B cell (primary cell): ENCODE results near the gene HDHD2. TPM values are rescaled to one million over a fixed set of nuclear protein-coding genes. Genes with fewer than 3 reads are reported as not detected.

Experiments used
- ATAC-seq: fragments of 200-7000 bp; cut with Tn5 transposase; one replicate; pipeline ENCODE4 v1.10.0; 2021; ENCODE audit warnings: low read depth, mild to moderate bottlenecking, moderate number of reproducible peaks, moderate library complexity
- CTCF ChIA-PET: fragments of 350-600 bp; sonication (Branson Sonifier 250); formaldehyde crosslinking; loops from one replicate; lab custom pipeline; 2021; ENCODE audit warnings: antibody characterized with exemption, inconsistent platforms; lab: Charles Lee
- POLR2A ChIA-PET: fragments of 350-600 bp; sonication (Branson Sonifier 250); formaldehyde crosslinking; loops from one replicate; lab custom pipeline; 2021; ENCODE audit warnings: antibody characterized with exemption; lab: Charles Lee
- DNase-seq: peaks from one replicate; pipeline ENCODE4 v3.0.0; 2013
- H2AFZ ChIP-seq: 2 replicates; pipeline ENCODE4 v1.6.1; 2012; ENCODE audit warnings: mild to moderate bottlenecking, low read depth, low read length; ENCODE audit not compliant: insufficient read depth, poor library complexity, severe bottlenecking
- H3K27ac ChIP-seq, 2 donors: 1 replicate in 1 of 2; 2 replicates in 1 of 2; pipeline ENCODE4 v1.5.1; 2012 to 2013; ENCODE audit warnings: low read length in 2 of 2, mild to moderate bottlenecking in 2 of 2, moderate library complexity in 1 of 2
- H3K27me3 ChIP-seq, 4 experiments: fragments of 200-600 bp in 1 of 4; sonication (generic) in 1 of 4; replicated peaks in 1 of 4; 1 replicate in 2 of 4; 2 replicates in 2 of 4; pipeline versions ENCODE4 v1.6.1 to v1.7.0; 2013 to 2016; ENCODE audit warnings: low read length in 3 of 4, mild to moderate bottlenecking in 2 of 4, mixed read lengths in 1 of 4, moderate library complexity in 1 of 4; ENCODE audit not compliant: insufficient read depth in 4 of 4, control insufficient read depth in 3 of 4; ENCODE audit errors: control extremely low read depth in 1 of 4
- H3K36me3 ChIP-seq, 2 experiments: replicated peaks in 1 of 2; 1 replicate in 1 of 2; 2 replicates in 1 of 2; pipeline versions ENCODE4 v1.6.1 to v1.7.1; 2013; ENCODE audit warnings: low read length in 1 of 2; ENCODE audit not compliant: insufficient read depth in 2 of 2, control insufficient read depth in 1 of 2; ENCODE audit errors: control extremely low read depth in 1 of 2, extremely low read depth in 1 of 2
- H3K4me1 ChIP-seq, 2 donors: fragments of 200-600 bp in 1 of 2; sonication (generic) in 1 of 2; 1 replicate in 1 of 2; 2 replicates in 1 of 2; pipeline versions ENCODE4 v1.5.1 to v1.6.1; 2013 to 2017; ENCODE audit warnings: low read length in 2 of 2; ENCODE audit not compliant: control insufficient read depth in 2 of 2, insufficient read depth in 2 of 2
- H3K4me2 ChIP-seq: replicated peaks from 2 replicates; pipeline ENCODE3; 2012; ENCODE audit warnings: mild to moderate bottlenecking, low read depth, low read length; ENCODE audit not compliant: poor library complexity, severe bottlenecking
- H3K4me3 ChIP-seq, 5 experiments: fragments of 200-600 bp in 1 of 5; sonication (generic) in 1 of 5; 1 replicate in 3 of 5; 2 replicates in 2 of 5; pipeline versions ENCODE4 v1.5.1 to v1.7.0; 2011 to 2016; ENCODE audit warnings: low read length in 4 of 5, mild to moderate bottlenecking in 4 of 5, low read depth in 2 of 5, control low read depth in 1 of 5, moderate library complexity in 1 of 5; ENCODE audit not compliant: insufficient read depth in 1 of 5; ENCODE audit errors: control extremely low read depth in 1 of 5, extremely low read depth in 1 of 5
- H3K79me2 ChIP-seq: fragments of 200-600 bp; sonication (generic); one replicate; pipeline ENCODE4 v1.6.0; 2016; ENCODE audit warnings: low read length; ENCODE audit not compliant: control insufficient read depth, insufficient read depth
- H3K9ac ChIP-seq: fragments of 200-600 bp; sonication (generic); 2 replicates; pipeline ENCODE4 v1.6.1; 2017; ENCODE audit warnings: mild to moderate bottlenecking, low read length, moderate library complexity
- H3K9me3 ChIP-seq, 3 donors: one replicate each; pipeline versions ENCODE4 v1.6.1 to v1.7.1; 2013; ENCODE audit warnings: low read length in 2 of 3; ENCODE audit not compliant: control insufficient read depth in 2 of 3, insufficient read depth in 1 of 3; ENCODE audit errors: control extremely low read depth in 1 of 3
- H4K20me1 ChIP-seq: 2 replicates; pipeline ENCODE4 v1.6.0; 2012; ENCODE audit warnings: mild to moderate bottlenecking, low read length; ENCODE audit not compliant: insufficient read depth, control insufficient read depth, poor library complexity, severe bottlenecking
- H3K27ac Mint-ChIP-seq: one replicate; pipeline ENCODE4 v1.8.0; 2021; ENCODE audit warnings: mixed read lengths
- H3K27me3 Mint-ChIP-seq: one replicate; pipeline ENCODE4 v1.8.0; 2021; ENCODE audit warnings: mixed read lengths
- H3K4me1 Mint-ChIP-seq: one replicate; pipeline ENCODE4 v1.8.0; 2021; ENCODE audit warnings: mixed read lengths
- H3K4me3 Mint-ChIP-seq: one replicate; pipeline ENCODE4 v1.8.0; 2021; ENCODE audit warnings: mixed read lengths
- H3K9me3 Mint-ChIP-seq: one replicate; pipeline ENCODE4 v1.8.0; 2022; ENCODE audit warnings: mixed read lengths; ENCODE audit not compliant: insufficient read depth
- EZH2 ChIP-seq: IDR thresholded peaks from 2 replicates; pipeline ENCODE4 v1.6.1; 2012; ENCODE audit warnings: borderline replicate concordance, low read depth, mild to moderate bottlenecking, moderate library complexity, low read length; ENCODE audit not compliant: insufficient read depth, poor library complexity, severe bottlenecking
- WGBS: methylation state at CpG from one replicate; pipeline ENCODE4 v1.1.5; 2013; ENCODE audit warnings: missing lambda C conversion rate; ENCODE audit not compliant: insufficient coverage; 5-methylcytosine and 5-hydroxymethylcytosine counted together
- intact Hi-C: fragments of 100-400 bp; cut with micrococcal nuclease; formaldehyde crosslinking; loops from one replicate; pipeline ENCODE4 v1.10.0; 2022
- polyA plus RNA-seq: library from polyadenylated mRNA; depleted of rRNA; stranded (reverse); fragments of >200 nt; gene quantifications from 2 replicates; pipeline ENCODE4 v1.2.3, GENCODE V29; 2012
- total RNA-seq, 2 donors: library from RNA; stranded (reverse); fragments of 120-200 nt in 1 of 2; gene quantifications; 1 replicate in 1 of 2; 2 replicates in 1 of 2; pipeline versions ENCODE4 v1.2.3 to v1.2.4, GENCODE V29; 2013 to 2022
- TF ChIP-seq, protein P1 (sequence below): fragments of 200-600 bp; IDR thresholded peaks from one replicate; pipeline ENCODE4 v1.8.0; 2022; ENCODE audit warnings: antibody characterized with exemption, mild to moderate bottlenecking

HDHD2 gene
- total and polyA plus RNA-seq, 2 donors (not counting 1 experiment from before 2014, with no cell fraction given), result 7.3 to 45.5 TPM

GRCh38 chr18:47109720-47110119 is 40.6 kb downstream of the HDHD2 start:
- Histone ChIP-seq H3K79me2 (no peaks in the 10 kb centered on the region), H3K27ac (no peak overlapping the region), H3K4me2 (no peak overlapping the region), H3K9ac (no peak overlapping the region), H3K9me3 (no peaks in the 10 kb centered on the region), H3K4me1 (no peaks in the 10 kb centered on the region), H2AFZ (no peak overlapping the region), H3K27me3 (no peaks in the 10 kb centered on the region), H3K36me3 (peaks cover 11 to 64% of the 10 kb centered on the region in 2 experiments), H4K20me1 (no peaks in the 10 kb centered on the region), H3K4me3 (no peak overlapping the region)
- Mint-ChIP-seq H3K9me3 (no peaks in the 10 kb centered on the region), H3K4me3 (no peak overlapping the region), H3K4me1 (no peaks in the 10 kb centered on the region), H3K27me3 (no peaks in the 10 kb centered on the region), H3K27ac (no peak overlapping the region)
- POLR2A ChIA-PET, result no interaction called here
- CTCF ChIA-PET, result no interaction called here
- WGBS, result no CpG with 5 or more reads among the region's 1 CpG
- no peak for ATAC-seq
- intact Hi-C loops, result no loop called here
- TF ChIP-seq, protein P1, sequence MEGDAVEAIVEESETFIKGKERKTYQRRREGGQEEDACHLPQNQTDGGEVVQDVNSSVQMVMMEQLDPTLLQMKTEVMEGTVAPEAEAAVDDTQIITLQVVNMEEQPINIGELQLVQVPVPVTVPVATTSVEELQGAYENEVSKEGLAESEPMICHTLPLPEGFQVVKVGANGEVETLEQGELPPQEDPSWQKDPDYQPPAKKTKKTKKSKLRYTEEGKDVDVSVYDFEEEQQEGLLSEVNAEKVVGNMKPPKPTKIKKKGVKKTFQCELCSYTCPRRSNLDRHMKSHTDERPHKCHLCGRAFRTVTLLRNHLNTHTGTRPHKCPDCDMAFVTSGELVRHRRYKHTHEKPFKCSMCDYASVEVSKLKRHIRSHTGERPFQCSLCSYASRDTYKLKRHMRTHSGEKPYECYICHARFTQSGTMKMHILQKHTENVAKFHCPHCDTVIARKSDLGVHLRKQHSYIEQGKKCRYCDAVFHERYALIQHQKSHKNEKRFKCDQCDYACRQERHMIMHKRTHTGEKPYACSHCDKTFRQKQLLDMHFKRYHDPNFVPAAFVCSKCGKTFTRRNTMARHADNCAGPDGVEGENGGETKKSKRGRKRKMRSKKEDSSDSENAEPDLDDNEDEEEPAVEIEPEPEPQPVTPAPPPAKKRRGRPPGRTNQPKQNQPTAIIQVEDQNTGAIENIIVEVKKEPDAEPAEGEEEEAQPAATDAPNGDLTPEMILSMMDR, result no peak
- TF ChIP-seq EZH2, result no peak
- no peak for DNase-seq

DNA sequence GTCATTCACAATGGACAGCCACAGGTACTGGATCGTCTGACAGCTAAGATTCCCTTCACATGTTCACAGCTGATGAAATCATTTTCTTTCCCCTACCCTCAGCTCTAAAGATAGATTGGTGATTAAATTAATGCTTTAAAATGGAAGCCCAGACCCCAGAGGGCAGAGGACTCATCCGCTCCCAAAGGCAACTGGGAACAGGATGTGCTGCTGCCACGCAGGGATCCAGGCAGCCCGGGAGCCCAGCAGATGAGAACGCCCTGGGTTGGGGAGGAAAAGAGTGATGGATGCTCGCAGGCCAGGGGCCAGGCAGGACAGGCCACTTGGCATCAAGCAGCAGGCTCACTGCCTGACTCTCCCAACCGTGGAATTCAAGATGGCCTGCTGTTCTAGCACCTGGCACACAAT is 41.3 kb downstream of the HDHD2 start:
- H3K27me3 Mint-ChIP-seq, result no peaks in the 10 kb centered on the region
- Histone ChIP-seq H2AFZ (no peak overlapping the region), H3K27ac (no peak overlapping the region), H3K4me2 (no peak overlapping the region), H3K4me3 (no peak overlapping the region), H3K4me1 (no peaks in the 10 kb centered on the region), H3K9me3 (no peaks in the 10 kb centered on the region), H3K36me3 (peaks cover 12 to 60% of the 10 kb centered on the region in 2 experiments), H3K79me2 (no peaks in the 10 kb centered on the region), H3K9ac (no peak overlapping the region), H3K27me3 (no peaks in the 10 kb centered on the region), H4K20me1 (no peaks in the 10 kb centered on the region)
- intact Hi-C loops, result no loop called here
- no peaks in the 10 kb centered on the region for H3K9me3 Mint-ChIP-seq
- WGBS, result 98% methylated on average over 5 of the region's 7 CpGs
- POLR2A ChIA-PET, result no interaction called here
- CTCF ChIA-PET, result no interaction called here
- ATAC-seq (no peak), DNase-seq (no peak)
- H3K27ac Mint-ChIP-seq, result no peak overlapping the region
- H3K4me3 Mint-ChIP-seq, result no peak overlapping the region
- no peaks in the 10 kb centered on the region for H3K4me1 Mint-ChIP-seq
- TF ChIP-seq EZH2, result no peak
- TF ChIP-seq, protein P1, result no peak
